Mesothelial cell of epicardium (in vitro differentiated cells): ENCODE data around the gene IFNG-AS1. TPM values are rescaled to one million over a fixed set of nuclear protein-coding genes. Genes with fewer than 3 reads are reported as not detected.

ENCODE experiments used
- DNase-seq, 2 experiments: peaks; one replicate each; pipeline ENCODE4 v3.0.0; 2021; ENCODE audit warnings: low spot score in 2 of 2; ENCODE audit not compliant: unreplicated experiment in 2 of 2
- H3K27ac Mint-ChIP-seq: 2 replicates; pipeline ENCODE4 v1.8.0; 2021; ENCODE audit warnings: mixed read lengths
- H3K27me3 Mint-ChIP-seq: 2 replicates; pipeline ENCODE4 v1.8.0; 2021; ENCODE audit warnings: low read depth, mixed read lengths
- H3K36me3 Mint-ChIP-seq: 2 replicates; pipeline ENCODE4 v1.8.0; 2021; ENCODE audit warnings: mixed read lengths
- H3K4me1 Mint-ChIP-seq: 2 replicates; pipeline ENCODE4 v1.8.0; 2021; ENCODE audit warnings: mixed read lengths
- H3K4me3 Mint-ChIP-seq: 2 replicates; pipeline ENCODE4 v1.8.0; 2021; ENCODE audit warnings: mild to moderate bottlenecking, moderate library complexity, mixed read lengths
- H3K9me3 Mint-ChIP-seq: 2 replicates; pipeline ENCODE4 v1.8.0; 2021; ENCODE audit warnings: mixed read lengths
- CTCF ChIP-seq: fragments of 200-600 bp; sonication (generic); IDR thresholded peaks from one replicate; pipeline ENCODE4 v1.5.0; 2021; ENCODE audit warnings: antibody characterized with exemption; ENCODE audit not compliant: unreplicated experiment
- total RNA-seq: library from RNA; stranded (reverse); gene quantifications from 3 replicates; pipeline ENCODE4 v1.2.1, GENCODE V29; 2021

IFNG-AS1 gene
- total RNA-seq, 1 donor from 2014 or later, result not detected

GRCh38 chr12:68001486-68002466, 12.5 kb downstream of the IFNG-AS1 start:
- Mint-ChIP-seq H3K4me3 (no peak overlapping the region), H3K4me1 (no peaks in the 10 kb centered on the region), H3K27me3 (no peaks in the 10 kb centered on the region), H3K36me3 (no peaks in the 10 kb centered on the region), H3K9me3 (peaks cover 10% of the 10 kb centered on the region), H3K27ac (no peak overlapping the region)
- peak; percentile 49 for TF ChIP-seq CTCF
- no peak for DNase-seq

GRCh38 chr12:68003777-68004176, 14.5 kb downstream of the IFNG-AS1 start:
- H3K27me3 Mint-ChIP-seq, result no peaks in the 10 kb centered on the region
- H3K27ac Mint-ChIP-seq, result no peak overlapping the region
- no peaks in the 10 kb centered on the region for H3K36me3 Mint-ChIP-seq
- H3K9me3 Mint-ChIP-seq, result peaks cover 10% of the 10 kb centered on the region
- H3K4me3 Mint-ChIP-seq, result no peak overlapping the region
- DNase-seq, result no peak
- H3K4me1 Mint-ChIP-seq, result no peaks in the 10 kb centered on the region
- TF ChIP-seq CTCF, result no peak

GRCh38 chr12:68007033-68007432, 17.8 kb downstream of the IFNG-AS1 start:
- Mint-ChIP-seq H3K4me3 (no peak overlapping the region), H3K9me3 (peaks cover 10% of the 10 kb centered on the region), H3K36me3 (no peaks in the 10 kb centered on the region), H3K4me1 (no peaks in the 10 kb centered on the region), H3K27me3 (no peaks in the 10 kb centered on the region), H3K27ac (no peak overlapping the region)
- no peak for DNase-seq
- TF ChIP-seq CTCF, result no peak

GRCh38 chr12:68007466-68007865, 18.2 kb downstream of the IFNG-AS1 start:
- H3K27ac Mint-ChIP-seq, result no peak overlapping the region
- no peaks in the 10 kb centered on the region for H3K4me1 Mint-ChIP-seq
- no peak overlapping the region for H3K4me3 Mint-ChIP-seq
- peaks cover 10% of the 10 kb centered on the region for H3K9me3 Mint-ChIP-seq
- H3K36me3 Mint-ChIP-seq, result no peaks in the 10 kb centered on the region
- no peak for TF ChIP-seq CTCF
- no peaks in the 10 kb centered on the region for H3K27me3 Mint-ChIP-seq
- DNase-seq, result no peak

- Mint-ChIP-seq H3K27me3 (no peaks in the 10 kb centered on the region), H3K9me3 (no peaks in the 10 kb centered on the region), H3K36me3 (no peaks in the 10 kb centered on the region), H3K27ac (no peak overlapping the region), H3K4me1 (no peaks in the 10 kb centered on the region), H3K4me3 (no peak overlapping the region)
- DNase-seq, result no peak
- no peak for TF ChIP-seq CTCF
These were observed 22.1 kb downstream of the IFNG-AS1 start for GRCh38 chr12:68011206-68011881.
